Ishikawa (cell line): ENCODE measurements around the gene C1orf115.

Experiments used
- CEBPB ChIP-seq: IDR thresholded peaks from 2 replicates; pipeline ENCODE4 v1.6.1; 2012
- EP300 ChIP-seq: IDR thresholded peaks from 2 replicates; pipeline ENCODE4 v1.6.1; 2012; ENCODE audit warnings: borderline replicate concordance
- TAF1 ChIP-seq: IDR thresholded peaks from 2 replicates; pipeline ENCODE4 v1.6.1; 2012; ENCODE audit warnings: low read depth, mild to moderate bottlenecking
- TCF12 ChIP-seq: IDR thresholded peaks from 2 replicates; pipeline ENCODE4 v1.6.1; 2012; ENCODE audit warnings: low read depth
- YY1 ChIP-seq: IDR thresholded peaks from 2 replicates; pipeline ENCODE4 v1.6.1; 2012; ENCODE audit warnings: low read depth
- TF ChIP-seq, protein P1 (sequence below): IDR thresholded peaks from 2 replicates; pipeline ENCODE4 v1.6.1; 2012

DNA sequence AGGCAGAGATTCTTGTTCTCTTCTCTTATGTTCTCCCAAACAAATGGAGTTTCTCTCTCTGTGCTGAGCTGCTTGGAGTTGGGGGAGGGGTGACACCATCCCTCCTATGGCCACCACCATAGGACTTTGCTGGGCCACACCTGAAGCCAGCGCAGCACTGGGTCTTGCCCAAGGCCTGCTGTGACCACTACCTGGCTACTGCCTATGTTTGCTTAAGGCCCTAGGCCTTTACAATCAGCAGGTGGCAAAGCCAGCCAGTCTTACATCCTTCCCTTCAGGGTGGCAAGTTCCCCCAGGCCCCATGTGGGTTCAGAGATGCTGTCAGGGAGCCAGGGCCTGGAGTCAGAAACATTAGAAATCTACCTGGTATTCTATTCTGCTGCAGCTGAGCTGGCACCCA is 51.7 kb downstream of the C1orf115 start:
- TF ChIP-seq EP300 (no peak), YY1 (no peak), CEBPB (no peak), TAF1 (no peak), TCF12 (no peak)
- TF ChIP-seq, protein P1, sequence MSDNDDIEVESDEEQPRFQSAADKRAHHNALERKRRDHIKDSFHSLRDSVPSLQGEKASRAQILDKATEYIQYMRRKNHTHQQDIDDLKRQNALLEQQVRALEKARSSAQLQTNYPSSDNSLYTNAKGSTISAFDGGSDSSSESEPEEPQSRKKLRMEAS, result no peak
